H1 (cell line): ENCODE measurements around the gene NEK11.

Source experiments
- CHD2 ChIP-seq: IDR thresholded peaks from 2 replicates; pipeline ENCODE4 v1.6.1; 2012; ENCODE audit warnings: low read length, improper control_type of control experiment
- CHD7 ChIP-seq: fragments of 300-600 bp; sonication (generic); IDR thresholded peaks from 2 replicates; pipeline ENCODE4 v1.7.1; 2012; ENCODE audit warnings: low read length, moderate library complexity, mild to moderate bottlenecking, inconsistent platforms; ENCODE audit not compliant: insufficient replicate concordance
- CREB1 ChIP-seq: IDR thresholded peaks from 2 replicates; pipeline ENCODE4 v1.6.1; 2012; ENCODE audit warnings: inconsistent platforms
- CTCF ChIP-seq, 3 experiments: IDR thresholded peaks; 1 replicate in 2 of 3; 2 replicates in 1 of 3; pipeline versions ENCODE4 v1.5.1 to v1.6.1; 2011; ENCODE audit warnings: low read length in 3 of 3, mild to moderate bottlenecking in 3 of 3, inconsistent platforms in 2 of 3, low read depth in 1 of 3, moderate library complexity in 1 of 3; ENCODE audit not compliant: insufficient read depth in 1 of 3; ENCODE audit errors: control extremely low read depth in 1 of 3
- EP300 ChIP-seq, 2 experiments: IDR thresholded peaks; 1 replicate in 1 of 2; 2 replicates in 1 of 2; pipeline ENCODE4 v1.6.1; 2011 to 2012; ENCODE audit warnings: low read depth in 2 of 2, low read length in 2 of 2, mild to moderate bottlenecking in 2 of 2, borderline replicate concordance in 1 of 2, inconsistent platforms in 1 of 2, moderate library complexity in 1 of 2
- GABPA ChIP-seq: IDR thresholded peaks from 2 replicates; pipeline ENCODE4 v1.6.1; 2011; ENCODE audit warnings: mild to moderate bottlenecking, low read length, moderate library complexity, borderline replicate concordance; ENCODE audit not compliant: insufficient read depth
- HDAC2 ChIP-seq, 2 experiments: fragments of 300-600 bp in 1 of 2; sonication (generic) in 1 of 2; IDR thresholded peaks; 2 replicates each; pipeline ENCODE4 v1.6.1; 2011 to 2012; ENCODE audit warnings: low read depth in 2 of 2, low read length in 2 of 2, mild to moderate bottlenecking in 2 of 2, moderate library complexity in 2 of 2, borderline replicate concordance in 1 of 2, inconsistent platforms in 1 of 2
- MAFK ChIP-seq: IDR thresholded peaks from 2 replicates; pipeline ENCODE4 v1.6.1; 2012; ENCODE audit warnings: low read depth, mild to moderate bottlenecking, improper control_type of control experiment, low read length
- POLR2A ChIP-seq, 2 experiments: IDR thresholded peaks; 1 replicate in 1 of 2; 2 replicates in 1 of 2; pipeline ENCODE4 v1.6.1; 2011; ENCODE audit warnings: low read depth in 2 of 2, low read length in 2 of 2, mild to moderate bottlenecking in 2 of 2; ENCODE audit errors: control extremely low read depth in 1 of 2
- TF ChIP-seq, protein P1 (sequence below): IDR thresholded peaks from 2 replicates; pipeline ENCODE4 v1.6.1; 2012; ENCODE audit warnings: low read length, inconsistent platforms
- TF ChIP-seq, protein P2 (sequence below): IDR thresholded peaks from 2 replicates; pipeline ENCODE4 v1.6.1; 2012; ENCODE audit warnings: inconsistent platforms

DNA sequence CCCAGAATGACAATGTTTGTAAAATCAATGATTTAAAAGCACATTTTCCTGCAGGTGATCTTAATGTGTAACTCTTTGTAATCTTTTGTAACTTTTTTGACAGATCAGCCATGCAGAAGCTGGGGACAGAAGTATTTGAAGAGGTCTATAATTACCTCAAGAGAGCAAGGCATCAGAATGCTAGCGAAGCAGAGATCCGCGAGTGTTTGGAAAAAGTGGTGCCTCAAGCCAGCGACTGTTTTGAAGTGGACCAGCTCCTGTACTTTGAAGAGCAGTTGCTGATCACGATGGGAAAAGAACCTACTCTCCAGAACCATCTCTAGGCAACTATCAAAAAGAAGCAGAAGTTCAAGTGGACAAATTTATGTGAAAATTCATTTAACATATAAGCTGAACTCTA is 322.8 kb downstream of the NEK11 start:
- TF ChIP-seq, protein P1, sequence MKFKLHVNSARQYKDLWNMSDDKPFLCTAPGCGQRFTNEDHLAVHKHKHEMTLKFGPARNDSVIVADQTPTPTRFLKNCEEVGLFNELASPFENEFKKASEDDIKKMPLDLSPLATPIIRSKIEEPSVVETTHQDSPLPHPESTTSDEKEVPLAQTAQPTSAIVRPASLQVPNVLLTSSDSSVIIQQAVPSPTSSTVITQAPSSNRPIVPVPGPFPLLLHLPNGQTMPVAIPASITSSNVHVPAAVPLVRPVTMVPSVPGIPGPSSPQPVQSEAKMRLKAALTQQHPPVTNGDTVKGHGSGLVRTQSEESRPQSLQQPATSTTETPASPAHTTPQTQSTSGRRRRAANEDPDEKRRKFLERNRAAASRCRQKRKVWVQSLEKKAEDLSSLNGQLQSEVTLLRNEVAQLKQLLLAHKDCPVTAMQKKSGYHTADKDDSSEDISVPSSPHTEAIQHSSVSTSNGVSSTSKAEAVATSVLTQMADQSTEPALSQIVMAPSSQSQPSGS: no peak
- TF ChIP-seq CTCF (IDR thresholded peaks at IDR 0.05; ENCODE audit: control extremely low read depth in 1 of 3, insufficient read depth in 1 of 3, low read depth in 1 of 3, low read length in 3 of 3) (no peak), EP300 (IDR thresholded peaks at IDR 0.05; ENCODE audit: borderline replicate concordance in 1 of 2, low read depth in 2 of 2, low read length in 2 of 2) (no peak), HDAC2 (IDR thresholded peaks at IDR 0.05; ENCODE audit: borderline replicate concordance in 1 of 2, low read depth in 2 of 2, low read length in 2 of 2) (no peak), CREB1 (no peak), POLR2A (IDR thresholded peaks at IDR 0.05; ENCODE audit: control extremely low read depth in 1 of 2, low read depth in 2 of 2, low read length in 2 of 2) (no peak), CHD2 (no peak), MAFK (no peak), CHD7 (no peak), GABPA (no peak)
- TF ChIP-seq, protein P2, sequence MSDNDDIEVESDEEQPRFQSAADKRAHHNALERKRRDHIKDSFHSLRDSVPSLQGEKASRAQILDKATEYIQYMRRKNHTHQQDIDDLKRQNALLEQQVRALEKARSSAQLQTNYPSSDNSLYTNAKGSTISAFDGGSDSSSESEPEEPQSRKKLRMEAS: no peak
